Stimulated activated CD4-positive, alpha-beta T cell treated with anti-CD3 and anti-CD28 coated beads, Interleukin-2, amount 100 ng/mL, for 24 hours (primary cell): ENCODE results near the gene ATP8A2.

ENCODE experiments used
- DNase-seq, 2 donors: peaks; one replicate each; pipeline ENCODE4 v3.0.0-alpha.2; 2020

ATP8A2 gene

GRCh38 chr13:25645681-25646080, 273.9 kb downstream of the ATP8A2 start:
- no peak for DNase-seq

DNA sequence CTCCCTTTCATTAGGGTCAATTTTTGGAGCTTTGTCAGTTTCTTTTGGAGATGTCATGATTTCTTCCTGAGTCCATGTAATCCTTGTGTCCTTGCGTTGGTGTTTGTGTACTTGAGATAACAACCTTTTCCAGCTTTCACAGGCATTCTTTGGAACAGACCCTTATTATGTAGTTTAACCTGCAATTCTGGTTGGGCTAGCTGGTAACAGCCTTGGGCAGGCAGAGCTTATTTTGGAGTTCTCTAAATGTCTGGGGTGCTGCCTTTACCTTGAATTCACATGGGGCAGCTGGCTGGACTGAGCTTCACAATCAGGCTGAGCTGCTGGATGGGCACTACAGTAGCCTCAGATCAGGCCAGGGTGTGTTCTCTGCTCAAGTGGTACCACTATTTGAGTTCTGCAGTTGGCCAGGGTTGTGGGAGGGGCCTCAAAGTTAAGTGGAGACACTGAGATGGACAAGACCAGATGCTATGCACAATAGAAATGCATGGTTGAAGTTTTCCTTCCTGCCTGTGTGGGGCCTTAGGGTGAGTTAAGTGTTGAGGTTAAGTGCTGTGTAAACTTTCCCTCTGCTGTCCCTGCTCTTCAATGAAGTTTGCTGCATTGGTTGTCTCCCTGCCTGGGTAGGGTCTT, 277.3 kb downstream of the ATP8A2 start:
- no peak for DNase-seq

GRCh38 chr13:25652764-25653163, 281.0 kb downstream of the ATP8A2 start:
- DNase-seq: no peak

DNA sequence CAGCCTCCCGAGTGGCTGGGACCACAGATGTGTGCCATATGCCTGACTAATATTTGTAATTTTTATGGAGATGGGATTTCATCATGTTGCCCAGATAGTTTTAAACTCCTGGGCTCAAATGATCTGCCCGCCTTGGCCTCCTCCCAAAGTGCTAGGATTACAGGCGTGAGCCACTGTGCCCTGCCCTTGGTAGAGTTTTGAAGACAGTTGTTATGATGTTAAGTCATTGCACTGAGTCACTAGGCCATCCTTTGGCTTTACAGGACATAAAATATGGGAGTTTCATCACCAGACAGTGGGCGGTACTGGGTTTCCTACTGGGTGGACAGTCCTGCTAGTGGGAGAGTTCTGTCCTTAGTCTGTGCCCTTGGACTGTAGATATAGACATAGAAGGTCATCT, 282.5 kb downstream of the ATP8A2 start:
- DNase-seq: no peak

DNA sequence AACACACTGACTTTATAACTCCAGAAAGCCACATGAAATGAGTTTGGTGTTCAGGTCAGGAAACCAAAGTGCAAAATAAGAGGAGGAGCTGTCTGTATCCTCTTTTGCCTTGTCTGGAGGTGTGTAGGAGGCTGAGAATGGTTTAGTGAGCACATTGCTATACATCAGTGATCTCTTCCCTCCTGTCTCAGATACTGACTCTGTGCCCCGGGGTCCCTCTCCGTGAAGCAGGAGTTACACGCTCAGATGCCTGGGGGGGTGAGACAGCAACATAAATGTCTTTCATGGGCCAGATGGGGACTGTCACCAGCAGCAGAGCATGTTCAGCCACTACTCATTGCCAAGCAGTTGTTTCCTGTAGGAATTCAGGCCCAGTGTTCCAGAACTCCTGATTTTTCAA, 285.4 kb downstream of the ATP8A2 start:
- no peak for DNase-seq

DNA sequence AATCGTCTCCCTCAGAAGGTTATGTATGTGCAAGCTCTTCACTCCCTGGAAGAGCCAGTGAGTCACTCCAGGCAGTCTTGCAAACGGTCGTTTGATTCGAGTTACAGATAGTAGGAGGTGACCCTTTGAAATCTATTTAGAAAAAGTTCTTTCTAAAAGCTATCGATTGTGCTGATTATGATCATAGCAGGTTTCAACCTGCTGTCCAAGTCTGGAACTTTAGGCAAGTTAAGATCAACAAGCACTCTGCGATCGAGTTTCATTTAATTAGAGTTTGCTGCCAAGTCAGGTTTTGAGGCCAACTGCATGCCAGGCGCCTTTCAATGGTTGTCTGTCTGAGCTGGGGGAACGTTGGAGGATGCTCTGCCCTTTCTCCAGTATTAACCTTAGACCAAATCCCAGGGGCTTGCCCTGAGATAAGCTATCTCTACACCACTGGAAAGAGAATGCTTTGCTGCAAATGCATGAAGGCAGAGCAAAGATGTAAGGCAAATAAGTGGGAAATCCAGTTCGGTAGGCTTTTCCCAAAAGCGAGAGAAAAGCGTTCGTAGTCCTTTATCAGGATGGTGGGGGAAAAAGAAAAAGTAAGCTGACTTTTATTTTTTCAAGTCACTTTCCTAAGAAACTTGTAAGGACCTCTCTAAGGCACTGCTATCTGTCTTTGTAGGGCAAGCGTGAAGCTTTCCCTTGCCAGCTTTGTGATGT, 287.5 kb downstream of the ATP8A2 start:
- no peak for DNase-seq

DNA sequence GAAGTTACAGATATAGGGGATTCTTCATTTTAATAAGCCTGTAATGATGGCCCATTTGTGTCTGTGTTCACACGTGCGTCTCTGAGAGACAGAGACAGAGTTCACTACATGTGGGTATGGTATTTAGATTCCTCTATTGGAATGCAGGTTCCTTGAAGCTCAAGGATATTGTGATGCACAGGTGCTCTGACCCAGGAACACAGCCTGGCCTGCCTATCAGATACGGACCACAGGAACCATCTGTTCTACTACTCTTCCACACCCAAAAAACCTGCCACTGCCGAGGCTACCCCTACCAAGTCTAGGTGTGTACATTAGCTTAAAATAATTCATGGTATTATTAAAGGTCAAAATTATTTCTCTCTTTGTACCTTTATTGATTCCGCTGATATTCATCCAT, 289.2 kb downstream of the ATP8A2 start:
- no peak for DNase-seq

- no peak for DNase-seq
These were observed 290.7 kb downstream of the ATP8A2 start for GRCh38 chr13:25662516-25662915.

- no peak for DNase-seq
These were observed 296.6 kb downstream of the ATP8A2 start for GRCh38 chr13:25668345-25668744.

DNA sequence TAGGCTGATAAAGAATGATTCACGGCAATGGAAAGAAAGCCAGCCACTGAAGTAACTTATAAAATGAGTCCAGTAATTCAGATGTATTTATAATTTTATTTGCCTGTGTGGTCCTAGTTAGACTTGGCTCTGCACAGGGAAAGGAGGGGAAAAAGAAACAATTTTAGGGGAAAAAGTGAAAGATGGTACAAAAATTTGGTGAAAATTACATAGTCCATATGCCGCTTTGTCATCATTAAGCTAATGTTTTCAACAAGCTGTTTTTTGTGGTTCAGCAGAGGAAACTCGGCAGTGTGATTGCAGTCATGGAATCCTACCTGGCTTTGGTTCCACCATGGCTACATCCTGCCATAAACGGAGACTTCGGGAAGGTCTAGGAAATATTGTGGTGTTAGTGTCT, 301.9 kb downstream of the ATP8A2 start:
- DNase-seq: no peak

- no peak for DNase-seq
These were observed 302.6 kb downstream of the ATP8A2 start for GRCh38 chr13:25674371-25674770.

DNA sequence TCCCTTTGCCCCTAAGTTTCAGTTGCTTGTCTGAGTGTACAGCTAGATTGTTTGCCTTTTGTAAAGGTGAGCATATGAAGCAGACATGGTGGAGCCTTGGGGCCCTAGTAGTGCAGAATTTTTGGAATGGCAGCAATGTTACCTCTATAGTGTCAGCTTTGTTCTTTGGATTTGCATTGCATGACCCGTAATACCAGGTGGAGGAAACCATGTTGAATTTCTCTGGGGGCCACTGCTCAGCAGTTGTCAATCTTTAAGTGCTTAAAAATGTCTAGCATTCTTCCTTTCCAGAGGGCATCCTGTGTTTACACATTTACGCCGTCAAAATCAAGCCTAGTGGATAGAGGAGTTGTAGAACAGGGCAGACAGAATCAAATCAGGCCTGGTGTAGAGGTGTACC, 303.3 kb downstream of the ATP8A2 start:
- DNase-seq: no peak

DNA sequence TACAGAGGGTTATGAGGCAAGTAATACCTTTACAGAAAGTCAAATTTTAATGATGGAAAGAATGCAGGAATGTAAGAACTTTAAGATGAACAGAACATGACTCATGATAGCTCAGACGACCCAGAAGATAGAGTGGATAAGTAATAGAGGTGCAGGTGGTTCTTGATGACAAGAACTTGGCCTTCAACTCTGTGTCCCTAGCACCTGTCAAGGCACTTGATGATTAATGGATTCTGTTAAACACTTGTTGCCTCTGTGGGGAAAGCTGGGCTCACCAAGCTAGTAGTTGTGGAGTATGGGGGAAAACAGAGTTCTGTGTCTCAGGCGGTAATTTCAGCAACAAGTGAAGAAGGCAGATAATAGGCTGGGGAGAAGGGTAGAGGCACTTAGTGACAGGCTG, 306.2 kb downstream of the ATP8A2 start:
- DNase-seq: no peak

- no peak for DNase-seq
These were observed 306.6 kb downstream of the ATP8A2 start for GRCh38 chr13:25678398-25678797.

DNA sequence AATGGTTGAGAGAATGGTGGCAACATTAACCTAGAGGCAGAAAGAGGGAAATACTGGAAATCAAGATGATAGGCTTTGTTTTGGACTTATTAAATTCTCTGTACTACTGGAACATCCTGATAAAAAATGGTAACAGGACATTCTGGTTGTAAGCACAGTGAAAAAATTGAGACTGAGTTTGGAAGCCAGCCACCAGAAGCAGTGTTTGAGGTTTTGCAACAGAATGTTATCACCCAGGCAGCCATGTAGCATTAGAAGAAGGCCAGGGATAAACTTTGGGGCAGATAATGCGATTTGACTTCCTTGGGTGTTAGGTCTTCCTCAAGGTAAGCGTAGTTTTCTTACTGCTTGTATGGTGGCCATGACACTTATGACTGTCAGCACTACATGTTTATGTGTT, 307.4 kb downstream of the ATP8A2 start:
- no peak for DNase-seq

DNA sequence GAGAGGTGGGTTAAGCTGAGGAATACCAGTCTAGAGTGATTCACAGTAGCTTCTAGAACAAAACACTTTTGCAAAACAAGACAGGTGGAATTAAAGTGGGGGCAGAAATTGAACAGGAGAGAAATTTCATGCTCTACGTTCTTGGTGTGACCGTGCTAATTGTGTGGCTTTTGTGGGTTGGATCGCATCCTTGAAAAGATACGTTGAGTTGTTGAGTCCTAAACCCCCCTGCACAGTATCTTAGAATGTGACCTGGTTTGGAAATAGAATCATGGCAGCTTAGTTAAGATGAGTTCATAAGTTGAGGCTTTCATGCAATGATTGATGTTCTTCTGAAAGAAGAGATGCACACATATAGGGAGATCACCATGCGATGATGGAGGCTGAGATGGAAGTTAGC, 308.2 kb downstream of the ATP8A2 start:
- DNase-seq: no peak

GRCh38 chr13:25682276-25682675, 310.5 kb downstream of the ATP8A2 start:
- no peak for DNase-seq

DNA sequence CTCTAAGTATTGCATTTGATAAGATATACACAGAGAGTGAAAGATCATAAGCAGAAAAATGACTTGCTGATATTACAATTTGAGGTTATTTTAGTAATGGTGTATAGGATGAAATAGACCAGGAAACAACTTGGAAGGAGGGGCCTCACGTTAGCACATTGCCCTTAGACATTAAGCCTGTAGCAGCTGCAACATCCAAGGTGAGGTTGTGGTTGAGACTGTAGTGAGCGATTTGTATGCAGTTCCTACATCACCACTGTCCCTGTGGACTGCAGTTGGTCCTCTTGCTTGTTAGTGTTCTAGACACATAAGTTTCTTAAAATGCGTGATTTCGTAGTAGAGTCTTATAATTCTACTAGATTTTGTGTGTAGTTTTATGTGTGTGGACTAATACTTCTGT, 311.3 kb downstream of the ATP8A2 start:
- DNase-seq: no peak

DNA sequence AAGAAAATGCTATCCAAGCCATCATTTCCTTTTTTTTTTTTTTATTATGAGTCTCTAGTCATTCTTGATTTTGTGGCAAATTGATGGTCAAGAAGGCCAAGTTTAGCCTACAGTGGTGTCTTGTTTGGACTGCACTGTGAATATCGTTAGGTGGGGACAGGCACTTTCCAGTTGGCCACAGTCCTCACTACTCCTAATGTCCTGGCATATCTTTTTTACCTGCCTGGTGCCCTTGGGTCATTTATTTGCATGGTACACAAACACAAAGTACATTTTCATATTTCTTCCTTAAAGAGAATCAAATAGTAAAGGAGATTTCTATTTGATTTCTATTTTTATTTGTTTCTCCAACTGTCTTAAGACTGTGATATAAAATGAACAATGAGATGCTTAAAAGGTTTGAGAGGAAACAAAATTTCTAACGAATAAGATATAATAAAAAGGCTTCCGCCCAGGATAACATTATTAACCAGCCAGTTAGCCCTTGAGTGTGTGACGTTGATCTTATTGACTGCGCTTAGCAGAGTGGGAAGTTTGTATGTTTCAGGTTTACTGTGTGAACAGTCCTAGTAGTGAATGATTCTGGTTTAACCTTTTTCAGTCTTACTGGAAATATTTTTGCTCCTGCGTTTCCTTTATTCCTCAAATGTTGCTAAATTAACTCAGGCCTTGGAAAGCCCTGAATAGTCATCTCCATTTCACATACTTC, 312.0 kb downstream of the ATP8A2 start:
- DNase-seq: no peak

GRCh38 chr13:25684491-25684890, 312.7 kb downstream of the ATP8A2 start:
- no peak for DNase-seq

DNA sequence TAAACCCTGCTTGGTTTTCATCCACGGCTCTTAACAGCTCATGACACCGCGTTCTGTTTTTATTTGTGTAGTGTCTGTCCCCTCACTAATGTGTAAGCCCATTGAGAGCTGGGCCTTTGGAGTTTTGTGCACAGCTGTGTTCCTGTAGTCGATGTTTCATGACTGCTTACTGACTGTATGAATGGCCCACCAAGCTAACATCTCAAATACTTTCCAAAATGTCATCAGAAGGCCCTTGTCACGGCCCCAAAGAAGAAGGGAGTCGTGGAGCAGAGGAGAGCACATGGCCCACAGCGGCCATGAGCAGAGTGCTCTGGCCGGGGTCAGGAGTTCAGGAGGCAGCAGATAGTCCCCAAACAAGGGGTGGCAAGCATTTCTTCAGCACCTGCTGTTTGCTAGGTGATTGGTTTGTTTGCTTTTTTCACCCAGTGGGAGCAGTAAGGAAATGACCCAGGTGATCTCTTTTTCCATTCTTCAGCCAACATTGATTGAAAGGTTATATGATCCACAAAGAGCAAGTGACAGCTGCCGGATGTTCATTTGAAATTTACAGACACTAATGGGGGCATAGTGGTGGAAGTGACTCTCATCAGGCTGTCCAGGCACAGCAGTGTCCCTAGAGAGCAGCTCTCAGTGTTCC, 315.2 kb downstream of the ATP8A2 start:
- DNase-seq: no peak

GRCh38 chr13:25687471-25688225, 315.9 kb downstream of the ATP8A2 start:
- DNase-seq: no peak

- no peak for DNase-seq
These were observed 316.8 kb downstream of the ATP8A2 start for GRCh38 chr13:25688536-25688935.
